ENCODE measurements around the gene NSUN6.

GRCh38 chr10:18501629-18502028 lies 149.8 kb downstream of the NSUN6 start:
- TF ChIP-seq CTCF (IDR thresholded peaks at IDR 0.05 in 4 of 5, conservative IDR thresholded peaks at IDR 0.05 in 1 of 5) (no peak), POLR2A (IDR thresholded peaks at IDR 0.05) (no peak)
